Measurements from ENCODE around the gene TMEM273.
"Not testable (repeated sequence)": the region's sequence is repeated elsewhere in the genome, so short reads cannot be mapped to it uniquely, and the experiment has no call there.

The TMEM273 gene

GRCh38 chr10:49204119-49204518 is 15.9 kb upstream of the TMEM273 start:
- no peak for DNase-seq

GRCh38 chr10:49202266-49202665 is 14.1 kb upstream of the TMEM273 start:
- no peak for DNase-seq

GRCh38 chr10:49200854-49201253 is 12.7 kb upstream of the TMEM273 start:
- DNase-seq, result no peak

GRCh38 chr10:49197171-49197570 is 9.0 kb upstream of the TMEM273 start:
- no peak for DNase-seq

- not testable (repeated sequence) for DNase-seq
Observed at GRCh38 chr10:49195864-49196263, 7.7 kb upstream of the TMEM273 start.

GRCh38 chr10:49194212-49194920 is 6.2 kb upstream of the TMEM273 start:
- DNase-seq, result no peak

GRCh38 chr10:49191349-49191748 is 3.2 kb upstream of the TMEM273 start:
- DNase-seq, result no peak

- DNase-seq, result no peak
Observed at GRCh38 chr10:49189422-49189821, 1.2 kb upstream of the TMEM273 start.

GRCh38 chr10:49187044-49187484 is 1.1 kb downstream of the TMEM273 start:
- DNase-seq, result no peak

GRCh38 chr10:49186613-49187012 is 1.6 kb downstream of the TMEM273 start:
- no peak for DNase-seq

- DNase-seq, result no peak
Observed at GRCh38 chr10:49185213-49185612, 3.0 kb downstream of the TMEM273 start.

- DNase-seq, result no peak
Observed at GRCh38 chr10:49184642-49185111, 3.5 kb downstream of the TMEM273 start.

- no peak for DNase-seq
Observed at GRCh38 chr10:49183596-49184542, 4.3 kb downstream of the TMEM273 start.

- DNase-seq, result no peak
Observed at GRCh38 chr10:49182776-49183175, 5.4 kb downstream of the TMEM273 start.

GRCh38 chr10:49180444-49180860 is 7.7 kb downstream of the TMEM273 start:
- DNase-seq, result no peak

- no peak for DNase-seq
Observed at GRCh38 chr10:49179699-49180443, 8.3 kb downstream of the TMEM273 start.

GRCh38 chr10:49178489-49179471 is 9.4 kb downstream of the TMEM273 start:
- DNase-seq, result no peak

- DNase-seq, result no peak
Observed at GRCh38 chr10:49177391-49178355, 10.5 kb downstream of the TMEM273 start.

- DNase-seq, result no peak
Observed at GRCh38 chr10:49176310-49177268, 11.6 kb downstream of the TMEM273 start.

Data from NCI-H526 (cell line).